H54 (cell line): ENCODE data around the gene TSHZ1.
"Not testable (repeated sequence)": the region's sequence is repeated elsewhere in the genome, so short reads cannot be mapped to it uniquely, and the experiment has no call there.

ENCODE experiments used
- DNase-seq: peaks from one replicate; pipeline ENCODE4 v3.0.0; 2011; ENCODE audit warnings: low spot score, mixed read lengths; ENCODE audit not compliant: insufficient read length
- FAIRE-seq: peaks from 3 replicates; lab custom pipeline; 2011; peaks lifted over from hg19 to GRCh38; lab: Jason Lieb, UNC
- POLR2A ChIP-seq: IDR thresholded peaks from 2 replicates; pipeline ENCODE4 v1.6.1; 2011; ENCODE audit warnings: low read depth, mild to moderate bottlenecking, low read length

The TSHZ1 gene

DNA sequence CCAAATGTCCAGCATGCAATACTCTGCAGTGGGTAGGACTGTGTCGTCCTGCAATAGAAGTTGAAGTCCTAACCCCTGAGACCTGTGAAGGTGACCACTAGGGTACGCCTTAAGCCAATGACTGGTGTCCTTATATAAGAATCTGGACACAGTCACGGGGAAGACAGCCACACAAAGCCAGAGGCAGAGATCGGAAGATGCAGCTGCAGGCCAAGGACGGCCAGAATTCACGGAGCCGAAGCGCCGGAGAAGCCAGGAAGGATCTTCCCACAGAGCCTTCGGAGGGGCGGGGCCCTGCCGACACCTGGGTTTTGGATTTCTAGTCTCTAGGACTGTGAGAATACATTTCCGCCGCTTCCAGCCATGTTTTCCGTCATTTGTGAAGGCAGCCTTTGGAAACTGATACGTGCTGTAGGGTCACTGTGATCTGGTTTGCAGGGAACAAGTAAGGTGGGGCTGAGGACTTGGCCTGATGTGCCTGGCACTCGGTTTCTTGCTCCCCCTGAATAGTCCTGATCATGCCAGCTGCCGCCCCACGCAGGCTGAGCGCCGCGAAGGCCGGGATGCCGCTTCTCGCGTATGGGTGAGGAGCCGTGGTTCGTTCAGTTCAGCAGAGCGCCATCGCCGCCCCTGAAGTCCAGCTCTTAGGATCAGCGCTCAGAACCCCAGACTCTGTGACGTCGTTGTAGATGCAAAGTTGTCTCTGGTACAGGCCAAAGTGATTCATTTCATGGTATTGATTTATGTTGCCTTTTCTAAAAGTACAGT is 40.4 kb upstream of the TSHZ1 start:
- no peak for TF ChIP-seq POLR2A
- FAIRE-seq = no peak
- DNase-seq = no peak

- FAIRE-seq = no peak
- no peak for TF ChIP-seq POLR2A
- no peak for DNase-seq
Measured at GRCh38 chr18:75170916-75171315, 39.7 kb upstream of the TSHZ1 start.

DNA sequence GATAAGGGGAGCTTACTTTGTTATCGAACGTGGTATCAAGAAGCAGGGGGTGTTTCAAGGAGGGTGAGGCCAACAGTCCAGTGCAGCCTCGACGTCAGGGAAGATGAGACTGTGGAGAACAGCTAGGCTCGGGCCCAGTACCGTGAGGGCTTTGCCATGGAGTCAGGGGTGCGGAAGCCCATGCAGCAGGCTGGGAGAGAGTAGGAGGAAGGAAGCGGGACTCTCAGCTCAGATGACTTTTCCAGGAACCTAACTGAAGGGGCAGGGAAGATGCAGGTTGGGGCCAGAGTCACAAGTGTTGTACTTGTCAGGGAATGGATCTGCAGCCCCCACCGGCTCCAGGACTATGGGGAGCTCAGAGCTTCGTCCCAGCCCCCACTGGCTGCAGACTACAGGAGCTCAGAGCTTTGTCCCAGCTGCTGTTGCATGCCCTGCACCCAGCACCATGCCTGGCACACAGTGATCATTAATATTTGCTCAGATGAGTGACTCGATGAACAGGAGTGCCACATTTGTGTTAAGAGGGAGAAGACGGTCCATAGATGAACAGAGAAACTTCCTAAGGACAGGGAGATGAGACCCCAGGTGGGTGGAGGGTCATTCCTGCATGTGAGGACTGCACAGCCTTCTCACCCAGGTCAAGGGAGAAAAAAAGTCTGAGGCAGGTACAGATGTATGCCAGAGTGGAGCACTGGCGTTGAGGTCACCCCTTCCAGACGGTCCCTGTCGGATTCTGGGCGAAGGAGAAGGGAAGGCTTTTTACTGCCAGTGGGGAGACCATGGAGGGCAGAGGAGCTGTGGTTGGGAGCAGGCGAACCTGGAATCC is 38.1 kb upstream of the TSHZ1 start:
- no peak for DNase-seq
- FAIRE-seq = no peak
- no peak for TF ChIP-seq POLR2A

DNA sequence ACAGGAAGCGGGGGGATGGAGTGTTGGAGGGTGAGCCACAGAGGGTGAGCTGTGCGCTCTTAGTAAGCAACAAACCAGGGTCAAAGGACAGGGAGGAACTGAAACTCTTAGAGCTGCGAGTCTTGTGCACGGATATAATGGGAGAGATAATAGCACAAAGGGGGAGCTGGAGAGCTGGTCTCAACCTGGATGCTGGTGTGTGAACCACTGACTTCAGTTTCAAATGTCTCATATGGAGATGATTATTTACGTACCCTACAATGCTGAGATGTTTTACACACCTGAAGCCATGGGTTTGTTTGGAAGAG is 37.5 kb upstream of the TSHZ1 start:
- no peak for DNase-seq
- TF ChIP-seq POLR2A = no peak
- FAIRE-seq = no peak

- FAIRE-seq (no peak), DNase-seq (no peak)
- no peak for TF ChIP-seq POLR2A
Measured at GRCh38 chr18:75173738-75174137, 36.9 kb upstream of the TSHZ1 start.

- no peak for TF ChIP-seq POLR2A
- no peak for FAIRE-seq
- no peak for DNase-seq
Measured at GRCh38 chr18:75176849-75177248, 33.7 kb upstream of the TSHZ1 start.

DNA sequence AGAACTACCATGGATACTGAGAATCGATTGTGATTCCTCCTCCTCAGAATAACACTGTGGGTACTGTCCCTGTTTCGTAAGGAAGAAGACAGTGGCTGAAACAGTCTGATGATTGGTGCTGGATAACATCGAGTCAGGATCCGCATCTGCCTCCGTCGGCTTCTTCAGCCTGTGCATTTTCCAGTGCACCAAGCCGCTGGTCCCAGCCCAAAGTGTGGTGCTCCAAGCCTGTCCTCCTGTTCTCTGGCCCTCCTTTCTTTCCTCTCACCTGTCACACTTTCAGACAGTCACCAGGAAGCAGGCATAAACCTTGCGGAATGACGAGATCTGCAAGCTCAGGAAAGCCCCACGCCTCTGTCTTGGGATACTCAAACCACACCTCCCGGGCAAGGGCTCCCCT is 32.2 kb upstream of the TSHZ1 start:
- no peak for TF ChIP-seq POLR2A
- DNase-seq (no peak), FAIRE-seq (no peak)

GRCh38 chr18:75179819-75180600 is 30.6 kb upstream of the TSHZ1 start:
- no peak for DNase-seq
- FAIRE-seq = no peak

DNA sequence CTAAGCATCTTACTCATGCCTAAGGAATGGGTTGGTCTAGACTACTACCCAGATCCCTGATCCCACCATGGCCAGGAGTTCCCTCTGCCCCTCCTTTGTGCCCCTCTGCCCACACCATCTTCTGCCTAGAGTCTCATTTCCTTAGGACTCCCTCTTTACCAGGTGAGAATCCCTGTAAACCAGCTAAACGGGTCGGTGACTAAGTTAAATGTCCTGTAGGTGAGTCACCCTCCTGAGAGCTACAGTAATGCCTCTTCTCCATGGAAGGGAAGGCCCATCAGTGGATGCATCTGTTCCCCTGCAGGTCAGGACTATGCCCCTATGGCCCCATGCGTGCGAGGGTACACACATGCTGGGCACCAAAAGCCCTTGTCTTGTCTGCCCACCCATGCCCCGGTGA is 27.1 kb upstream of the TSHZ1 start:
- TF ChIP-seq POLR2A = no peak
- DNase-seq (no peak), FAIRE-seq (no peak)

More at GRCh38 chr18:75179819-75180600, 30.6 kb upstream of the TSHZ1 start:
- no peak for TF ChIP-seq POLR2A

GRCh38 chr18:75183973-75184493 is 26.6 kb upstream of the TSHZ1 start:
- DNase-seq (no peak), FAIRE-seq (no peak)
- TF ChIP-seq POLR2A = no peak

- no peak for TF ChIP-seq POLR2A
- no peak for FAIRE-seq
- no peak for DNase-seq
Measured at GRCh38 chr18:75185460-75185859, 25.1 kb upstream of the TSHZ1 start.

- FAIRE-seq, DNase-seq: not testable (repeated sequence)
Measured at GRCh38 chr18:75187702-75188101, 22.9 kb upstream of the TSHZ1 start.

DNA sequence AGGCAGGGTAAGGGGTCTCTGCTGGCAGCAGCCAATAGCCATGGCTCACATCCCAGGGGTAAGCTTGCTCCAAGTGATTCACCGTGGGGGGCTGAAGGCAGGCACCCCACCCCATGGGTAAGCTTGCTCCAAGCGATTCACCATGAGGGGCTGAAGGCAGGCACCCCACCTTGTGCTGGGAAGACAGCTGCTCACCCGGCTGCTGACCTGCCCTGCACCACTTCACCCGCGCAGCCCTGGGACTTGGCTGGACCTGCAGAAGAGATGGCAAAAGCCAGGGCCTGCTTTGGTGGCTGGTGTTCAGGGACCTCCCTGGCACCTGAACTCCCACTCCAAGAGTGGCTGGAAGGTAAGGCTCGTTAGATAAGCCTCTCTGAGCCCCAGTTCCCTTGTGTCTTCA is 20.9 kb upstream of the TSHZ1 start:
- DNase-seq = no peak
- no peak for FAIRE-seq
- TF ChIP-seq POLR2A = no peak

DNA sequence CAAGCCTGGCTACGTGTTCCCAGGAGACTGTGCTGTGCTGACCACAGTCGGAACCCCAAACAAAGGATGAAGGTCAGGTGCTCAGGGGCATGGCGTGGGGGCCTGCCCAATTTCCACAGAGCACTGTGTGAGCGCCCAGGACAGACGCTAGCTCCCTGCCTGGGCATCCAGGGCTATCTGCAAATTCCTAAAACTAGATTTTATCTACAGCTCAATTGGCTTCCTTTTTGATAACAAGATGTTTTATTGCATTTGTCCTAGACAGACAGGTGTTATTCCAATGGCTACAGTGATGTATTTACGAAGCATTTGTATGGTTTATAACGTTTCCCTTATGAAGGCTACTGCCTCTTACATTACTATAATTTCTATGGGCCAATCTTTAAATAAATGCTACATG is 17.7 kb upstream of the TSHZ1 start:
- no peak for FAIRE-seq
- TF ChIP-seq POLR2A = no peak
- DNase-seq = no peak
